Fibroblast of villous mesenchyme (primary cell): ENCODE data around the gene KDM2B. TPM values are rescaled to one million over a fixed set of nuclear protein-coding genes. Genes with fewer than 3 reads are reported as not detected.

Source experiments
- DNase-seq: peaks from one replicate; pipeline ENCODE4 v3.0.0-alpha.2; 2010; ENCODE audit warnings: low read depth
- H3K4me3 ChIP-seq: 2 replicates; pipeline ENCODE4 v1.5.1; 2011; ENCODE audit warnings: low read depth, mild to moderate bottlenecking, low read length
- CTCF ChIP-seq: IDR thresholded peaks from 2 replicates; pipeline ENCODE4 v1.5.1; 2012; ENCODE audit warnings: low read depth, mild to moderate bottlenecking, low read length; ENCODE audit not compliant: insufficient read depth
- small RNA-seq: library from RNA; depleted of rRNA; stranded (forward); fragments of <200 nt; gene quantifications from one replicate; pipeline ENCODE3, GENCODE V24; 2012
- total RNA-seq: library from RNA; depleted of rRNA; stranded (reverse); fragments of >200 nt; gene quantifications from 2 replicates; pipeline ENCODE4 v1.2.3, GENCODE V29; 2012

Gene KDM2B
- total RNA-seq, 1 donor: 28.1 TPM

GRCh38 chr12:121379945-121380344, 200.9 kb downstream of the KDM2B start:
- DNase-seq: no peak
- no peak overlapping the region for H3K4me3 ChIP-seq
- TF ChIP-seq CTCF: no peak

Small RNA genes lying within 50 kb of the gene (small RNA-seq; reads per million reads assigned to genes)
- not detected for gene RNU6-1004P

Other genes with a start within 250 kb of the KDM2B start
- 148 and 180 TPM in 2 replicates for gene ANAPC5, start 228.6 kb downstream of the KDM2B start, total RNA-seq
- gene RNF34, start 180.9 kb downstream of the KDM2B start, total RNA-seq: 46.7 and 52.7 TPM in 2 replicates
- gene ORAI1, start 45.5 kb upstream of the KDM2B start, total RNA-seq: 9.7 and 12.5 TPM in 2 replicates
- 0.32 TPM in 1 of 2 replicates, not detected in the other for gene MORN3, start 88.6 kb upstream of the KDM2B start, total RNA-seq
- 14.5 and 16.4 TPM in 2 replicates for gene TMEM120B, start 131.7 kb upstream of the KDM2B start, total RNA-seq
- 9.0 and 11.7 TPM in 2 replicates for gene RHOF, start 212.7 kb upstream of the KDM2B start, total RNA-seq
- 4.7 and 5.2 TPM in 2 replicates for gene SETD1B, start 223.0 kb upstream of the KDM2B start, total RNA-seq